Measurements from ENCODE around the gene TUBA1B. TPM values are rescaled to one million over a fixed set of nuclear protein-coding genes. Genes with fewer than 3 reads are reported as not detected.

Gene TUBA1B
- total and polyA plus RNA-seq, 2 of the 13 experiments (the other 11 are each of a cell fraction or from before 2014, with no cell fraction given) = 1,275 to 1,353 TPM

DNA sequence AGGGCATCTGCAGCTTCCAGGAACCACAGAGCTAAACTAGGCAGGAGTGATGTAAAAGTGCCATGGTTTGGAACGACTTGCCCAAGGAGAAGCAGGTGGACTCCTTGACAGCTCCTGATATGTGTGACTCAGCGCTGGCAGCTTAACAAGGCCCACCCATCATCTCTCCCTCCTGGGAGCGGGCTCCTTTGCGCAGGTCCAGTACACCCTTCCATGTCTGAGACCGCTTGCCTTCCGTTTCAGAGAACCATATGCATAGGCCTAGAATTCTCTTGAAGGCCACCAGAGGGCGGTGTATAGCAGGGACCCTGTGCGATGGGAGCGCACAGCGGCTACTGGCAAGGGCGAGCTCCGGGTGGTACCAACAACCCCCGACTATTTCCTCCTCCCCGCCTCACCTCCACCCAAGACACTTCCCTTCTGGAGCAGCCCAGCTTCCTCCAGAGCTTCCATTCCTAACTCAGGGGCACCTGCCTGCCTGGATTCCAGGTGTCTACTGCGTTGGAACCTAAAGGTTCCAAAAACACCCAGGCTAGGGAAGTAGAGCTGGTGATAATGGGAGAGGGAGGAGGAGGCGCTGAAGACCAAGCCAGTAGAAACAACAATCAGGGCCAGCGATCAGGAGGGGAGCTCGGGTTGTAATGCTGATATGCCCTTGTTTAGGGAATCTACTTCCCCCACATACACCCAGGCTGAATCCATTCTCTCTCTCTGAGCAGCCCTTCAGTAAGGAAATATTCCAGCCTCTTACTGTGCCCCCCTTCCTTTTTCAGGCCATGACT is 42.9 kb downstream of the TUBA1B start (continued):
- peak; percentile 54 for TF ChIP-seq ZNF687 (CRISPR knock-in tag; IDR thresholded peaks at IDR 0.05)
- no peak for TF ChIP-seq KAT2B (IDR thresholded peaks at IDR 0.05; ENCODE audit: borderline replicate concordance, low read depth, low read length)
- TF ChIP-seq ZSCAN9 (CRISPR knock-in tag; IDR thresholded peaks at IDR 0.05; ENCODE audit: borderline replicate concordance) = peak; percentile 66
- TF ChIP-seq GFI1 (CRISPR knock-in tag; IDR thresholded peaks at IDR 0.05; ENCODE audit: borderline replicate concordance) = peak; percentile 85
- no peak for TF ChIP-seq ZNF292 (CRISPR knock-in tag; IDR thresholded peaks at IDR 0.05; ENCODE audit: borderline replicate concordance, low read depth)
- TF ChIP-seq, protein P1, sequence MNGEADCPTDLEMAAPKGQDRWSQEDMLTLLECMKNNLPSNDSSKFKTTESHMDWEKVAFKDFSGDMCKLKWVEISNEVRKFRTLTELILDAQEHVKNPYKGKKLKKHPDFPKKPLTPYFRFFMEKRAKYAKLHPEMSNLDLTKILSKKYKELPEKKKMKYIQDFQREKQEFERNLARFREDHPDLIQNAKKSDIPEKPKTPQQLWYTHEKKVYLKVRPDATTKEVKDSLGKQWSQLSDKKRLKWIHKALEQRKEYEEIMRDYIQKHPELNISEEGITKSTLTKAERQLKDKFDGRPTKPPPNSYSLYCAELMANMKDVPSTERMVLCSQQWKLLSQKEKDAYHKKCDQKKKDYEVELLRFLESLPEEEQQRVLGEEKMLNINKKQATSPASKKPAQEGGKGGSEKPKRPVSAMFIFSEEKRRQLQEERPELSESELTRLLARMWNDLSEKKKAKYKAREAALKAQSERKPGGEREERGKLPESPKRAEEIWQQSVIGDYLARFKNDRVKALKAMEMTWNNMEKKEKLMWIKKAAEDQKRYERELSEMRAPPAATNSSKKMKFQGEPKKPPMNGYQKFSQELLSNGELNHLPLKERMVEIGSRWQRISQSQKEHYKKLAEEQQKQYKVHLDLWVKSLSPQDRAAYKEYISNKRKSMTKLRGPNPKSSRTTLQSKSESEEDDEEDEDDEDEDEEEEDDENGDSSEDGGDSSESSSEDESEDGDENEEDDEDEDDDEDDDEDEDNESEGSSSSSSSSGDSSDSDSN (CRISPR knock-in tag; IDR thresholded peaks at IDR 0.05) = peak; percentile 59
- no peak; the same call in 1 of the 2 replicates for TF ChIP-seq MTF2 (CRISPR knock-in tag; IDR thresholded peaks at IDR 0.05; ENCODE audit: borderline replicate concordance)
- TF ChIP-seq CBX2 (IDR thresholded peaks at IDR 0.05; ENCODE audit: low read depth, low read length) = no peak
- TF ChIP-seq CBX2 (CRISPR knock-in tag; IDR thresholded peaks at IDR 0.05; ENCODE audit: low read depth) = no peak
- TF ChIP-seq MXD4 (CRISPR knock-in tag; IDR thresholded peaks at IDR 0.05) = 0 out of 2 replicates have a peak, but pooled peaks have one; percentile 22
- no peak for TF ChIP-seq ARNTL (CRISPR knock-in tag; IDR thresholded peaks at IDR 0.05)
- TF ChIP-seq ZFY (CRISPR knock-in tag; IDR thresholded peaks at IDR 0.05) = peak; percentile 29; the same call in 1 of the 2 replicates
- TF ChIP-seq, protein P2, sequence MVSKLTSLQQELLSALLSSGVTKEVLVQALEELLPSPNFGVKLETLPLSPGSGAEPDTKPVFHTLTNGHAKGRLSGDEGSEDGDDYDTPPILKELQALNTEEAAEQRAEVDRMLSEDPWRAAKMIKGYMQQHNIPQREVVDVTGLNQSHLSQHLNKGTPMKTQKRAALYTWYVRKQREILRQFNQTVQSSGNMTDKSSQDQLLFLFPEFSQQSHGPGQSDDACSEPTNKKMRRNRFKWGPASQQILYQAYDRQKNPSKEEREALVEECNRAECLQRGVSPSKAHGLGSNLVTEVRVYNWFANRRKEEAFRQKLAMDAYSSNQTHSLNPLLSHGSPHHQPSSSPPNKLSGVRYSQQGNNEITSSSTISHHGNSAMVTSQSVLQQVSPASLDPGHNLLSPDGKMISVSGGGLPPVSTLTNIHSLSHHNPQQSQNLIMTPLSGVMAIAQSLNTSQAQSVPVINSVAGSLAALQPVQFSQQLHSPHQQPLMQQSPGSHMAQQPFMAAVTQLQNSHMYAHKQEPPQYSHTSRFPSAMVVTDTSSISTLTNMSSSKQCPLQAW (CRISPR knock-in tag; IDR thresholded peaks at IDR 0.05) = 0 out of 2 replicates have a peak, but pooled peaks have one; percentile 19
- 0 out of 2 replicates have a peak, but pooled peaks have one; percentile 43 for TF ChIP-seq KLF6 (CRISPR knock-in tag; IDR thresholded peaks at IDR 0.05)
- TF ChIP-seq TBX2 (CRISPR knock-in tag; IDR thresholded peaks at IDR 0.05; ENCODE audit: borderline replicate concordance) = peak; percentile 20; the same call in 1 of the 2 replicates
- TF ChIP-seq ZNF354B (CRISPR knock-in tag; IDR thresholded peaks at IDR 0.05) = no peak
- TF ChIP-seq SMC3 (IDR thresholded peaks at IDR 0.05; ENCODE audit: low read length) = peak; percentile 62
- TF ChIP-seq, protein P3, sequence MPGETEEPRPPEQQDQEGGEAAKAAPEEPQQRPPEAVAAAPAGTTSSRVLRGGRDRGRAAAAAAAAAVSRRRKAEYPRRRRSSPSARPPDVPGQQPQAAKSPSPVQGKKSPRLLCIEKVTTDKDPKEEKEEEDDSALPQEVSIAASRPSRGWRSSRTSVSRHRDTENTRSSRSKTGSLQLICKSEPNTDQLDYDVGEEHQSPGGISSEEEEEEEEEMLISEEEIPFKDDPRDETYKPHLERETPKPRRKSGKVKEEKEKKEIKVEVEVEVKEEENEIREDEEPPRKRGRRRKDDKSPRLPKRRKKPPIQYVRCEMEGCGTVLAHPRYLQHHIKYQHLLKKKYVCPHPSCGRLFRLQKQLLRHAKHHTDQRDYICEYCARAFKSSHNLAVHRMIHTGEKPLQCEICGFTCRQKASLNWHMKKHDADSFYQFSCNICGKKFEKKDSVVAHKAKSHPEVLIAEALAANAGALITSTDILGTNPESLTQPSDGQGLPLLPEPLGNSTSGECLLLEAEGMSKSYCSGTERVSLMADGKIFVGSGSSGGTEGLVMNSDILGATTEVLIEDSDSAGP (CRISPR knock-in tag; IDR thresholded peaks at IDR 0.05; ENCODE audit: borderline replicate concordance) = peak; percentile 22; the same call in 1 of the 2 replicates
- 0 out of 2 replicates have a peak, but pooled peaks have one; percentile 47 for TF ChIP-seq RXRA (CRISPR knock-in tag; IDR thresholded peaks at IDR 0.05)
- peak; percentile 16; the same call in 1 of the 2 replicates for TF ChIP-seq ZNF605 (CRISPR knock-in tag; IDR thresholded peaks at IDR 0.05)
